ENCODE measurements around the gene GRIN2A. TPM values are rescaled to one million over a fixed set of nuclear protein-coding genes. Genes with fewer than 3 reads are reported as not detected.

Gene GRIN2A
- total and polyA plus RNA-seq, 2 of the 8 experiments (the other 6 are each of a cell fraction or from before 2014, with no cell fraction given) = 0.18 to 1.8 TPM

GRCh38 chr16:9869776-9870175 lies 312.5 kb downstream of the GRIN2A start:
- no peak overlapping the region for H2BK12ac ChIP-seq (ENCODE audit: low read depth, low read length)
- H2BK20ac ChIP-seq (ENCODE audit: low read length) = no peak overlapping the region
- H3K9me3 ChIP-seq (ENCODE audit: insufficient read depth in 2 of 2, low read depth in 1 of 2, low read length in 1 of 2) = no peaks in the 10 kb centered on the region
- FAIRE-seq (no peak), DNase-seq (ENCODE audit: low read depth in 1 of 2, low spot score in 2 of 2) (no peak)
- no peak overlapping the region for H4K91ac ChIP-seq (replicated peaks; ENCODE audit: insufficient read length, low read length)
- H4K20me1 ChIP-seq (replicated peaks in 1 of 2; ENCODE audit: control insufficient read depth in 1 of 2, insufficient read depth in 2 of 2, low read length in 2 of 2) = no peaks in the 10 kb centered on the region
- H3K27ac ChIP-seq (ENCODE audit: low read depth, low read length) = no peak overlapping the region
- H3K79me1 ChIP-seq (ENCODE audit: low read depth, low read length) = no peaks in the 10 kb centered on the region
- H2AK5ac ChIP-seq (ENCODE audit: low read depth, low read length) = no peak overlapping the region
- H3K36me3 ChIP-seq (ENCODE audit: control insufficient read depth in 2 of 4, insufficient read depth in 4 of 4, low read length in 3 of 4) = no peaks in the 10 kb centered on the region
- no peak overlapping the region for H3K4me2 ChIP-seq (ENCODE audit: insufficient read depth in 1 of 2, low read depth in 2 of 2, low read length in 2 of 2)
- H3K23ac ChIP-seq (ENCODE audit: insufficient read length) = no peak overlapping the region
- H2BK120ac ChIP-seq (replicated peaks; ENCODE audit: low read depth, low read length) = no peak overlapping the region
- H2BK15ac ChIP-seq (ENCODE audit: low read length) = no peak overlapping the region
- no peak overlapping the region for H4K8ac ChIP-seq (ENCODE audit: extremely low read depth, insufficient read depth, low read length)
- no peak overlapping the region for H2BK5ac ChIP-seq (ENCODE audit: low read depth, low read length)
- no peak overlapping the region for H3K4me3 ChIP-seq (ENCODE audit: extremely low read depth in 1 of 4, insufficient read depth in 2 of 4, low read depth in 3 of 4, low read length in 4 of 4)
- no peak overlapping the region for H2AFZ ChIP-seq (ENCODE audit: low read length)
- H3K79me2 ChIP-seq (ENCODE audit: control insufficient read depth in 1 of 2, insufficient read depth in 2 of 2, low read length in 2 of 2) = no peaks in the 10 kb centered on the region
- WGBS, 2 experiments (ENCODE audit: extremely low coverage in 1 of 2, insufficient coverage in 1 of 2, insufficient read length in 1 of 2, insufficient replicate concordance in 2 of 2, low coverage in 1 of 2, low lambda C conversion rate in 2 of 2, missing lambda C conversion rate in 1 of 2) = 95% methylated on average over 3 of the region's 3 CpGs; no CpG with 5 or more reads in 1 of the 2 experiments
- H3K4ac ChIP-seq (replicated peaks; ENCODE audit: insufficient read length, low read depth, low read length) = no peak overlapping the region
- H3K9ac ChIP-seq (replicated peaks in 1 of 4; ENCODE audit: extremely low read depth in 1 of 4, low read depth in 3 of 4, low read length in 3 of 4) = no peak overlapping the region
- no peaks in the 10 kb centered on the region; the same call in 1 of the 2 replicates for H3K23me2 ChIP-seq (ENCODE audit: low read depth, low read length)
- POLR2A ChIA-PET (ENCODE audit: partially characterized antibody) = no interaction called here
- H3K4me1 ChIP-seq (replicated peaks in 1 of 4; ENCODE audit: control insufficient read depth in 3 of 4, insufficient read depth in 4 of 4, low read length in 3 of 4) = peaks cover 0 to 6% (median 3%) of the 10 kb centered on the region in 4 experiments; a peak in 5 of 7 replicates
- H4K5ac ChIP-seq (ENCODE audit: insufficient read length, low read depth, low read length) = no peak overlapping the region
- no peak overlapping the region for H3K18ac ChIP-seq (ENCODE audit: extremely low read depth, low read length)
- CTCF ChIA-PET (ENCODE audit: partially characterized antibody) = interaction anchor here (0.6 to 1.4 kb wide), 2 partner anchors 9 to 1845 kb away, joined by 3 to 4 read pairs; no protein-coding TSS in a partner anchor
- H3K14ac ChIP-seq (ENCODE audit: insufficient read length) = no peak overlapping the region
- H3K27me3 ChIP-seq (replicated peaks in 1 of 4; ENCODE audit: control insufficient read depth in 3 of 4, extremely low read depth in 1 of 4, insufficient read depth in 3 of 4, low read length in 3 of 4) = no peaks in the 10 kb centered on the region; a peak in 1 of 7 replicates
- no peak overlapping the region for H3K56ac ChIP-seq (replicated peaks; ENCODE audit: insufficient read length, low read depth, low read length)
